COLO668 (cell line): ENCODE results near the gene SYNE2.

ENCODE experiments used
- DNase-seq: peaks from one replicate; lab custom pipeline; 2025; ENCODE audit not compliant: unreplicated experiment; lab: John Stamatoyannopoulos, UW

SYNE2 gene

GRCh38 chr14:64238631-64239030, 385.8 kb downstream of the SYNE2 start:
- no peak for DNase-seq

DNA sequence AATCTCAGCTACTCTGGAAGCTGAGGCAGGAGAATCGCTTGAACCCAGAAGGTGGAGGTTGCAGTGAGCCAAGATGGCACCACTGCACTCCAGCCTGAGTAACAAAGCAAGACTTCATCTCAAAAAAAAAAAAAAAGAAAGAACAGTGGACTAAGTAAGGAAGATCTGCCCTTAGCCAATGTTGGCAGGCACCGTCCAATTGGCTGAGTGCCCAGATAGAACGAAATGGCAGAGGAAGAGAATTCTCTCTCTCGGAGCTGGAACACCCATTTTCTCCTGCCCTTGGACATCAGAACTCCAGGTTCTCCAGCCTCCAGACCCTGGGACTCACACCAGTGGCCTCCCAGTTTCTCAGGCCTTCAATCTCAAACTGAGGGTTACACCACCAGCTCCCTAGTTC, 391.5 kb downstream of the SYNE2 start:
- DNase-seq: no peak

- DNase-seq: no peak
Observed at GRCh38 chr14:64245491-64245890, 392.7 kb downstream of the SYNE2 start.

GRCh38 chr14:64246688-64247087, 393.9 kb downstream of the SYNE2 start:
- no peak for DNase-seq

GRCh38 chr14:64247195-64247594, 394.4 kb downstream of the SYNE2 start:
- DNase-seq: no peak

GRCh38 chr14:64248689-64249088, 395.9 kb downstream of the SYNE2 start:
- no peak for DNase-seq

DNA sequence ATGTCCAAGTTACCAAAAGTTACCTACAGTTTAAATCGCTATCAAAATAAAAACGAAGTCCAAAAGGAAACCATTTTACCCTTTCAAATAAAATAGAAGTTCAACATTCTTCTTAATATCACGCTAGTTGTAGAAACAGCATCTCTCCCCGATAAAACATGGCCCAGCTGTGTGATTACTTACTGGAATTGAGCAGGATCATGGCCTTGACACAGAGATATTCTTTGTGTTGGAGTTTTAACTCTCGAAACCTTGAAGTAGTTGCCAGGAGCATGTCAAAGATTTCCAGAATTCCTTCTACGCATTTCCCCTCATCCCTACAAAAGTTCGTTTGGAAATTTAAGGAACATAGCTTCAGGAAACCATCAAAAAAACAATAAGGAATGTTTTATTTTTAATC, 396.6 kb downstream of the SYNE2 start:
- DNase-seq: no peak

GRCh38 chr14:64253672-64254071, 400.9 kb downstream of the SYNE2 start:
- DNase-seq: no peak

DNA sequence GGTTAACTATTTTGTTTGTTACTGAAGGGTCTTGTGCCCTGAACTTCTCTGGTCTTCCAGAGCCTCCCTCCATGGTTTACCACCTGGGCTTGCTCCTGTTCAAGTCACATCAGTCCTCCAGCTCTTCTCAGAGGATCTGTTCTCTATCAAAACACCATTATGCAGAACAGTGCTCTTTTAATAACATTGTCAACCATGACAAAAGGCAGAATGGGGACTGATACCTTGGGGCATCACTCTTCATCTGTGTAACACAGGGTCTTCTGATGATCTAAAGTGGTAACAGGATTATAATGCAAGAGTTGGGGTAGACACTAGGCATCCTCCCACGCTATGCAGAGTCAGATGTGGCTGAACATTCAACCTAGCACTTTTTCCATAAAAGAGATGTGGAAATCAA, 403.0 kb downstream of the SYNE2 start:
- DNase-seq: no peak

DNA sequence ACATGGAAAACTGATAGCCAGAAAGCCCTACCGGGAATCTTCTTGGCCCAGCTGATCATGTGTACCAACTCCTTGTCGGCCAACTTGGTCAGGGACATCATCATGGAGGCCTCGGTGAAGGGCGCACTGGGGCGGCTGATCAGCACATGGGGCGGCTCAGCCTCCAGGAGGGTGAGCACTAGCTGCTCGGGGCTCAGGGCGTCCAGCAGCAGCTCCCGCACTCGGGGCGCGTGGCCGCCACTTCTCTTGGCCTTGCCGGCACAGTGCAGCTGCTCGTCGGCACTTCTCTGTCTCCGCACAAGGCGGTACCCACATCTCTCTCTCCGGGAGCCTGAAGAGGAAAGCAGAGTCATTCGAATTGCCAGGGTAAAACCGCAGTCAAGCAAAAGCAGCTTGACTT, 407.6 kb downstream of the SYNE2 start:
- DNase-seq: no peak

GRCh38 chr14:64265222-64265621, 412.4 kb downstream of the SYNE2 start:
- DNase-seq: no peak

GRCh38 chr14:64266239-64266638, 413.4 kb downstream of the SYNE2 start:
- no peak for DNase-seq

- no peak for DNase-seq
Observed at GRCh38 chr14:64272019-64272418, 419.2 kb downstream of the SYNE2 start.
